Vagina (tissue), 2 donors: ENCODE results near the gene VLDLR.

Source experiments
- CTCF ChIP-seq, 3 experiments: fragments of 450-650 bp in 2 of 3; fragments of 200-600 bp in 1 of 3; sonication (generic) in 1 of 3; IDR thresholded peaks; one replicate each; pipeline ENCODE4 v1.5.1; 2017 to 2019; ENCODE audit warnings: antibody characterized with exemption in 3 of 3, mild to moderate bottlenecking in 2 of 3, moderate library complexity in 2 of 3
- POLR2A ChIP-seq, 2 donors: fragments of 450-650 bp; IDR thresholded peaks; one replicate each; pipeline ENCODE4 v1.6.1; 2017; ENCODE audit warnings: antibody characterized with exemption in 2 of 2, mild to moderate bottlenecking in 2 of 2, moderate library complexity in 2 of 2

GRCh38 chr9:2599896-2600295, 21.7 kb upstream of the VLDLR start:
- TF ChIP-seq CTCF (IDR thresholded peaks at IDR 0.05) (no peak), POLR2A (IDR thresholded peaks at IDR 0.05) (no peak)
